ENCODE data around the gene FRMD5. TPM values are rescaled to one million over a fixed set of nuclear protein-coding genes. Genes with fewer than 3 reads are reported as not detected.
A peak's percentile ranks its signal among the peaks of the same experiment; 100 is the strongest.

Gene FRMD5
- total RNA-seq, 2 experiments from 2014 or later, result 0.12 to 0.21 TPM

DNA sequence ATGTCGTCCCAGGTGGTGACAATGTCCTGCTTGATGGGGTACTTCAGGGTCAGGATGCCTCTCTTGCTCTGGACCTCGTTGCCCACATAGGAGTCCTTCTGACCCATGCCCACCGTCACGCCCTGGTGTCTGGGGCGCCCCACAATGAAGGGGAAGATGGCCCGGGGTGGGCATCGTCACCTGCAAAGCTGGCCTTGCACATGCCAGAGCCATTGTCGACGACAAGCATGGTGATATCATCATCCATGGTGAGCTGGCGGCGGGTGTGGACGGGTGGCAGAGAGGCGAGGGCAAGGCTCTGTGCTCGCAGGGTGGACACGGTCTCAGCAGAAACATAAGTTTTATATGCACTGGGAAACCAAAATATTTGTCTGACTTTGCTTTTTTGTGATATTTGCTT lies 205.1 kb downstream of the FRMD5 start:
- CTCF ChIA-PET, result interaction anchor here (1.4 kb wide), 1 partner anchor 13 kb away, joined by 4 read pairs; no protein-coding TSS in a partner anchor
- Mint-ChIP-seq H3K9me3 (ENCODE audit: low read depth) (no peaks in the 10 kb centered on the region), H3K27me3 (peaks cover 29% of the 10 kb centered on the region), H3K36me3 (no peaks in the 10 kb centered on the region), H3K4me1 (no peaks in the 10 kb centered on the region), H3K27ac (no peak overlapping the region), H3K4me3 (no peak overlapping the region)
- ATAC-seq (no peak), DNase-seq (no peak)

DNA sequence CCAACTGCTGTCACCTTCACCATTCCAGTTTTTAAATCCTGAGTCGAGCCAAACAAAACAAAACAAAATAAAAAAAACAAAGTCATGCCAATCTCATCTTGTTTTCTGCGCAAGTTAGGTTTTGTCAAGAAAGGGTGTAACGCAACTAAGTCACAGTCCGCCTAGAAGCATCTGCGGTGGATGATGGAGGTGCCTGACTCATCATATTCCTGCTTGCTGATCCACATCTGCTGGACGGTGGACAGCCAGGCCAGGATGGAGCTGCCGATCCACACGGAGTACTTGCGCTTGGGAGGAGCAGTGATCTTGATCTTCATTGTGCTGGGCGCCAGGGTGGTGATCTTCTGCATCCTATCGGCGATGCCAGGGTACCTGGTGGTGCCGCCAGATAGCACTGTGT lies 206.2 kb downstream of the FRMD5 start:
- no peak overlapping the region for H3K4me3 Mint-ChIP-seq
- H3K27me3 Mint-ChIP-seq, result peaks cover 29% of the 10 kb centered on the region
- CTCF ChIA-PET, result no interaction called here
- H3K36me3 Mint-ChIP-seq, result no peaks in the 10 kb centered on the region
- no peaks in the 10 kb centered on the region for H3K4me1 Mint-ChIP-seq
- DNase-seq (no peak), ATAC-seq (no peak)
- no peaks in the 10 kb centered on the region for H3K9me3 Mint-ChIP-seq (ENCODE audit: low read depth)
- no peak overlapping the region for H3K27ac Mint-ChIP-seq

DNA sequence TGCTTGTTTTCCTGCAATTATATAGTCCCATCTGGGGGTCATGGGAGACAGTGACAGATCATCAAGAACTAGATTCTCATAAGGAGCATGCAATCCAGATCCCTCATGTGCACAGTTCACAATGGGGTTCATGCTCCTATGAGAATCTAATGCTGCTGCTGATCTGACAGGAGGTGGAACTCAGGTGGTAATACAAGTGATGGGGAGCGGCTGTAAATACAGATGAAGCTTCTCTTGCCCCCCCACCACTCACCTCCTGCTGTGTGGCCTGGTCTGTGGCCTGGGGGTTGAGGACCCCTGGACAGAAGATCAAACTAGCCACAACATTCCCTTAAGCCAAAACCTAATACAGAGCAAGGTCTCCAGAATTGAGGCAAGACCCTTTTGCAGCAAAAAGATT lies 207.1 kb downstream of the FRMD5 start:
- DNase-seq, result no peak
- Mint-ChIP-seq H3K27me3 (peaks cover 36% of the 10 kb centered on the region), H3K36me3 (no peaks in the 10 kb centered on the region), H3K27ac (no peak overlapping the region), H3K4me1 (no peaks in the 10 kb centered on the region), H3K4me3 (no peak overlapping the region), H3K9me3 (ENCODE audit: low read depth) (no peaks in the 10 kb centered on the region)
- ATAC-seq, result no peak
- CTCF ChIA-PET, result no interaction called here

DNA sequence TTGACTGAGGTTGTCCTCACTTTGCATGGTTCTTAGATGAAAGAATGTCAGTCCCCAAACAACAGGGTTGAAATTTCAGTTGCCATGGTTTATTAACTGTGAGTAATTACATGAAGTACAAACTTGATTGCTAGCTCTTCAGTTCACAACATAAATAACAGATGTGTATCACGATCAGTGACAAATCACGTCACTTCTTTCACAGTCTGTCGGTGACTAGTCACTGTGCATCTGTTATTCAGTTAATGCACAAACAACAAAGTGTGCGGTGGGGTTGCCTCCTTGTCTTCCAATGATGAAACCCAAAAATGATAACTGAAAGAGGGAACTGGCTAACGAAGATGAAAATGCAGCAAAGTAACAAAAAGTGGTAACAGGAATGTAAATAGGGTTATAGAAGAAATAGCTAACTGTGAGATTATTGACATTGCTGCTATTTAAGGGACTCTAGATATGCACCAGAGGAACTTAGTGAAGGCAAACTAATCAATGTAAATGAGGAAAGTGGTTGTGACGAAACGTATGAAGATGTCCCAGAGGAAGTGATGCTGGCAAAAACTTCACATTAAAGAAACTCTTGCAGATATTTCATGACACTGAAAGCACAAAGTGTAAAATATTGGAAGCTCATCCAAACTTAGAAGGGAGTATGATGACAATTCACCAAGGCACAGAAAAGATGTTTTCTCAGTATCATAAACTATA lies 208.9 kb downstream of the FRMD5 start:
- DNase-seq (no peak), ATAC-seq (no peak)
- Mint-ChIP-seq H3K4me3 (no peak overlapping the region), H3K27ac (no peak overlapping the region), H3K27me3 (peaks cover 44% of the 10 kb centered on the region), H3K36me3 (no peaks in the 10 kb centered on the region), H3K4me1 (no peaks in the 10 kb centered on the region), H3K9me3 (ENCODE audit: low read depth) (no peaks in the 10 kb centered on the region)
- CTCF ChIA-PET, result interaction anchor here (1.1 kb wide), 1 partner anchor 48 kb away, joined by 3 read pairs; no protein-coding TSS in a partner anchor

DNA sequence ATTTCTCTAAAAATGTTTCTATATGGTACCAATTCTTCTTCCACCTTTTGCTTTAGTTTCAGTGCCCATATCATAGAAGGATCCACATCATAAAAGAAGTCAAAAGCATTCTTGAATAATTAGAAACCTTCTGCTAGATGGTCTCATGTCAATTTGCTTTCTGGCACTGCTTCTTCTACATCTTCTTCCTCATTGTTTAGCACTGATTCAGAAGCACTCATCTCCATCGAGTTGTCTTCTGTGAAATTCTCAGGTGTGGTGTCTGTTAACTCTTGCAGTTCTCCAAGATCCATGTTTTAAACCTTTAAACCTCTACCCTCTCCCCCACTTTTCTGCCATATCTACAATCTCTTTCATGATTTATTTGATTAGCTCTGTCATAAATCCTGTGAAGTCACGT lies 213.5 kb downstream of the FRMD5 start:
- Mint-ChIP-seq H3K36me3 (peaks cover 8% of the 10 kb centered on the region), H3K27me3 (peaks cover 50% of the 10 kb centered on the region), H3K4me3 (no peak overlapping the region), H3K4me1 (peaks cover 12% of the 10 kb centered on the region), H3K9me3 (ENCODE audit: low read depth) (peaks cover 4% of the 10 kb centered on the region), H3K27ac (no peak overlapping the region)
- CTCF ChIA-PET, result no interaction called here
- ATAC-seq (no peak), DNase-seq (no peak)

DNA sequence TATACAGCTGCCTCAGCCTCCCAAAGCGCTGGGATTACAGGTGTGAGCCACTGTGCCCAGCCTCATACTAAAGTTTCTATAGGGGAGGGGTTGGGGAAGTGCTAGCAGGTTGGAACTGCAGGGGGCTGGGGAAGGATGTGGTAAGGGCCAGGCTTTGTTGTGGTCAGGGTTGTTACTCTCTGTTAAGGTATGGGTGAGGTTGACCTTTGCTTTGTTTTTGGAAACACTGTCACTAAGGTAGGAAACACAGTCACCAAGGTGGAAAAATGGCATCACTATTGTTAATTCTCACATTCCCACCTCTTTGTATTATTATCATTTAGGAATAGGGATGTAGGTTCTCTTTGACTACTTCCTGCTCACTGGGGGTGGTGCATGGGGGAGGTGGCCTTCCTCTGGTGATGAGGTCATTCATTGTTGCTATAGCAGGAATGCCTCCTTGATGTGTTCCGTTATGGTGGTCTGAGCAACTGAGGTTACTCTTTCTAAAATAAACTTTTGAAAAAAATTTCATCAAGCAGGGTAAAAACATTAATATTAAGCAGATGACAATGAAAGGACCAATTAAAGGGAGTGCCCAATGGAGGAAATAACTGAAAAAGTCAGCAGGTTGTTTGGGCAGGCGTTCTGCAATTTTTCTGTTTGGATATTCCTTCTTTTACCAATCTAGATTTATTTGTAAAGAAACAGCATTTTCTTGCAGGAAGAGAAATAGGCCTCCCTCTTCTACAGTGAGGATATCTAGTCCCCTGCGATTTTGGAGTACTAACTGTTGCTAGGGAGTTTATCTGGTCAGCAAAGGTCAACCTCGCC lies 217.8 kb downstream of the FRMD5 start:
- peaks cover 35% of the 10 kb centered on the region for H3K27me3 Mint-ChIP-seq
- H3K27ac Mint-ChIP-seq, result peak overlapping the region; percentile 55
- peaks cover 4% of the 10 kb centered on the region for H3K9me3 Mint-ChIP-seq (ENCODE audit: low read depth)
- DNase-seq (peak; percentile 87), ATAC-seq (peak; percentile 92)
- peaks cover 8% of the 10 kb centered on the region for H3K36me3 Mint-ChIP-seq
- peaks cover 28% of the 10 kb centered on the region for H3K4me1 Mint-ChIP-seq
- CTCF ChIA-PET, result interaction anchor here (0.9 kb wide), 1 partner anchor 14 kb away, joined by 4 read pairs; no protein-coding TSS in a partner anchor
- no peak overlapping the region for H3K4me3 Mint-ChIP-seq

DNA sequence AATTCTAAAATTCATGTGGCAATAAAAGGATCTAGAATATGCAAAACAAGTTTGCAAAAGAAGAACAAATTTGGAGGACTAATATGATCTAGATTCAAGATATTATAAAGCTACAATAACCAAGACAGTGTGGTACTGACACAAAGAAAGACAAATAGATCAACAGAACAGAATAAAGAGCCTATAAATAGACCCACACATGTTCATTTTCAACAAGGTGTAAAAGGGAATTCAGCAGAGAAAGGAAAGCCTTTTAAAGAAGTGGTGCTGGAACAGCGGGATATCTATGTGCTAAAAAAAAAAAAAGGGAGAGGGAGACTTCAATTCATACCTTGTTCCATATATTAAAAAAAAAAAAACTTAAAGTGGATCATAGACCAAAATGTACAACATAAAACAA lies 219.3 kb downstream of the FRMD5 start:
- Mint-ChIP-seq H3K4me3 (no peak overlapping the region), H3K36me3 (peaks cover 8% of the 10 kb centered on the region), H3K4me1 (peaks cover 28% of the 10 kb centered on the region), H3K27me3 (peaks cover 21% of the 10 kb centered on the region), H3K27ac (no peak overlapping the region), H3K9me3 (ENCODE audit: low read depth) (peaks cover 4% of the 10 kb centered on the region)
- DNase-seq (no peak), ATAC-seq (no peak)
- CTCF ChIA-PET, result no interaction called here

DNA sequence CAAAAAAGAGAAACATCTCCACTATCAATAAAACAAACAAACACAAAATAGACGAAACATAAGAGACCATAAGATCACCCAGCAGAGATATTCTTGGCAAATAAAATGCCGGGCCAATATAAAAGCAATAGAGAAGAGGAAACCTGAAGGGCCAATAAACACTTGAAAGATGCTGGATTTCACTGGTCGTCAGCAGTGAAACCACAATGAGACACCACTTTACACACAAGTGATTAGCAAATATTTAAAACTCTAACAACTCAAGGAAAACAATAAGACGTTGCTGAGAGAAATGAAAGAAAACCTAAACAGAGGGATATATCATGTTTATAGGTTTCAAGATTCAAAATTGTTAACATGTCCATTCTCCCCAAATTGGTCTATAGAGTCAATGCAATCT lies 219.7 kb downstream of the FRMD5 start:
- CTCF ChIA-PET, result no interaction called here
- peaks cover 4% of the 10 kb centered on the region for H3K9me3 Mint-ChIP-seq (ENCODE audit: low read depth)
- peaks cover 17% of the 10 kb centered on the region for H3K27me3 Mint-ChIP-seq
- H3K36me3 Mint-ChIP-seq, result peaks cover 8% of the 10 kb centered on the region
- H3K4me3 Mint-ChIP-seq, result no peak overlapping the region
- no peak overlapping the region for H3K27ac Mint-ChIP-seq
- ATAC-seq (no peak), DNase-seq (no peak)
- H3K4me1 Mint-ChIP-seq, result peaks cover 28% of the 10 kb centered on the region

DNA sequence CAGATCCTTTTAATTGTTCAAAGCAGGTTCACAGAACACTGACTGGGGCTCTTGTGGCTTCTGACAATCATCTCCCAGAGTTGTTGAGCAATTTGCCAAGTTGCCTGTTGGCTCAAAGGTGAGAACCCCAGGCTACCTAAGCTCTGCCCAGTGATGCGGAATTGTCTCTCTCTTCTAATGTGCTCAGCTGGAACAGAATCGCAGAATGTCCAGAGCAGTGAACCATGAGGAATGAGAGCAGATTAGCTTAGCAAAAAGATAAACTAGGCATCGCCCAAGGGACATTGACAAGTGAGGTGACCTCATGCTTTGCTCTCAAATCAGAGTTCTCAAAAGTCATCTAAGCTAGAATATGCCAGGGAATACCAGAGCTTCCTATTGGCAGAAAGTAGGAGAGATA lies 220.2 kb downstream of the FRMD5 start:
- Mint-ChIP-seq H3K4me1 (peaks cover 28% of the 10 kb centered on the region), H3K9me3 (ENCODE audit: low read depth) (peaks cover 4% of the 10 kb centered on the region), H3K4me3 (no peak overlapping the region), H3K27ac (no peak overlapping the region), H3K27me3 (peaks cover 14% of the 10 kb centered on the region), H3K36me3 (peaks cover 8% of the 10 kb centered on the region)
- ATAC-seq (no peak), DNase-seq (no peak)
- CTCF ChIA-PET, result no interaction called here

- Mint-ChIP-seq H3K4me3 (no peak overlapping the region), H3K36me3 (no peaks in the 10 kb centered on the region), H3K27me3 (peaks cover 20% of the 10 kb centered on the region), H3K27ac (no peak overlapping the region), H3K9me3 (ENCODE audit: low read depth) (no peaks in the 10 kb centered on the region), H3K4me1 (peaks cover 3% of the 10 kb centered on the region)
- DNase-seq, result no peak
- CTCF ChIA-PET, result no interaction called here
- no peak for ATAC-seq
These were observed 225.2 kb downstream of the FRMD5 start for GRCh38 chr15:43969802-43970375.

GRCh38 chr15:43968551-43968950 lies 226.5 kb downstream of the FRMD5 start:
- H3K36me3 Mint-ChIP-seq, result no peaks in the 10 kb centered on the region
- CTCF ChIA-PET, result no interaction called here
- H3K9me3 Mint-ChIP-seq (ENCODE audit: low read depth), result no peaks in the 10 kb centered on the region
- H3K4me1 Mint-ChIP-seq, result no peaks in the 10 kb centered on the region
- ATAC-seq (no peak), DNase-seq (no peak)
- H3K4me3 Mint-ChIP-seq, result no peak overlapping the region
- H3K27me3 Mint-ChIP-seq, result peaks cover 23% of the 10 kb centered on the region
- no peak overlapping the region for H3K27ac Mint-ChIP-seq

DNA sequence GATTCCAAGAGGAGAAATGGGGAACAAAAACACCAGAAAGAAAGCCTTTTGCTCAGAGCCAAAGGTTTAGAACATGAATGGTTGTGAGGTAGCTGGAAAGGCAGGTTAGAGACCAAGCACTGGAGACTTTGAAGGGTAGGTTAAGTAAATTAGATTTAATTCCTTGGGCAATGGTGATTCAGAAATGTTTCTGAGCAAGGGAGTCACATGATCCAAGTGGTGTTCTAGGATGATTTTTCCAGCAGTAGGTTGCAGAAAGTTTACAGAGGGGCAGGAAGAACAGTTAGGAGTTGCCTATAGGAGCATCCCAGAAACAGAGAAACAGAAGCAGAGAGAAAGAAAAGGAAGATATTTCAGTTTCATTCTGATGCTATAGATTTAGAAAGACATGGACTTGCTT lies 228.4 kb downstream of the FRMD5 start:
- ATAC-seq (no peak), DNase-seq (no peak)
- no peak overlapping the region for H3K27ac Mint-ChIP-seq
- no peaks in the 10 kb centered on the region for H3K4me1 Mint-ChIP-seq
- H3K27me3 Mint-ChIP-seq, result peaks cover 24% of the 10 kb centered on the region
- CTCF ChIA-PET, result no interaction called here
- no peak overlapping the region for H3K4me3 Mint-ChIP-seq
- H3K36me3 Mint-ChIP-seq, result no peaks in the 10 kb centered on the region
- H3K9me3 Mint-ChIP-seq (ENCODE audit: low read depth), result no peaks in the 10 kb centered on the region

DNA sequence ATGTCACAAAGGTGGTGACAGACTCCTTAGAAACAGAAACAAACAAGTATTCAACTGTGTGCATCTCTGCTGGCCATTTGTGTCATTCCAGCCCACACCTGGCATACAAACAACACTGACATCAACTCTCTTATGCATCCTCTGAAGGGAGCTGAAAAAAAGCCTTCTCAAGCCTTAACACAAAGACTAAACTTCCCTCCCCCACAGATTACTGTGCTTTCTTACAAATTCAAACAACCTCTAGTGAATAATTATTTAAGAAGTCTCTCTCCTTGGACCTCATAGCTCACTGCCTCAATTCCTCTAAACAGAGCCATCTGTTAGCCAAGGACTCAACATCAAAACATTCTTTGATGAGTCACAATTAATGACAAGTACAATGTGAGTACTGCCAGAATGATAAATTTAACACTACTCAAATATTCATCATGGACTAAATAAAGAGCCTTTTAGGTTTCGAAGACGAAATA lies 236.2 kb downstream of the FRMD5 start:
- ATAC-seq, result no peak
- CTCF ChIA-PET, result no interaction called here
- H3K36me3 Mint-ChIP-seq, result no peaks in the 10 kb centered on the region
- no peak overlapping the region for H3K4me3 Mint-ChIP-seq
- no peak for DNase-seq
- H3K27me3 Mint-ChIP-seq, result peaks cover 38% of the 10 kb centered on the region
- H3K27ac Mint-ChIP-seq, result no peak overlapping the region
- H3K4me1 Mint-ChIP-seq, result peaks cover 5% of the 10 kb centered on the region
- H3K9me3 Mint-ChIP-seq (ENCODE audit: low read depth), result no peaks in the 10 kb centered on the region

GRCh38 chr15:43957724-43958123 lies 237.3 kb downstream of the FRMD5 start:
- Mint-ChIP-seq H3K27ac (no peak overlapping the region), H3K9me3 (ENCODE audit: low read depth) (no peaks in the 10 kb centered on the region), H3K27me3 (peaks cover 35% of the 10 kb centered on the region), H3K36me3 (no peaks in the 10 kb centered on the region), H3K4me3 (no peak overlapping the region), H3K4me1 (peaks cover 10% of the 10 kb centered on the region)
- no peak for DNase-seq
- ATAC-seq, result no peak
- CTCF ChIA-PET, result no interaction called here
